K562 (cell line): ENCODE data around the gene EFCAB12. TPM values are rescaled to one million over a fixed set of nuclear protein-coding genes. Genes with fewer than 3 reads are reported as not detected.

Experiments used
- AFF1 ChIP-seq, 2 experiments: fragments of 450-650 bp; IDR thresholded peaks; 2 replicates each; pipeline ENCODE4 v1.6.1; 2018; ENCODE audit warnings: mild to moderate bottlenecking in 2 of 2, low read depth in 1 of 2; ENCODE audit not compliant: partially characterized antibody in 2 of 2
- BMI1 ChIP-seq: fragments of 150-350 bp; IDR thresholded peaks from 2 replicates; pipeline ENCODE4 v1.6.1; 2014; ENCODE audit warnings: low read length
- E2F6 ChIP-seq, 2 experiments: IDR thresholded peaks; 2 replicates each; pipeline ENCODE4 v1.6.1; 2011; ENCODE audit warnings: borderline replicate concordance in 1 of 2, control low read depth in 1 of 2, low read depth in 1 of 2, low read length in 1 of 2, mild to moderate bottlenecking in 1 of 2, mixed read lengths in 1 of 2, moderate library complexity in 1 of 2; ENCODE audit not compliant: insufficient read depth in 1 of 2, insufficient read length in 1 of 2, poor library complexity in 1 of 2, severe bottlenecking in 1 of 2; ENCODE audit errors: extremely low read depth in 1 of 2
- EHMT2 ChIP-seq: fragments of 450-650 bp; IDR thresholded peaks from 2 replicates; pipeline ENCODE4 v1.6.1; 2018; ENCODE audit warnings: antibody characterized with exemption
- ETV6 ChIP-seq, 3 experiments: fragments of 150-350 bp in 1 of 3; sonication (generic) in 1 of 3; formaldehyde crosslinking in 1 of 3; IDR thresholded peaks; 2 replicates each; pipeline versions ENCODE4 v1.6.1 to v1.8.0; 2014 to 2022; ENCODE audit warnings: borderline replicate concordance in 2 of 3, low read depth in 2 of 3, antibody characterized with exemption in 1 of 3, low read length in 1 of 3, mild to moderate bottlenecking in 1 of 3, missing genetic modification reagents in 1 of 3
- GABPA ChIP-seq: fragments of 200-800 bp; sonication (Bioruptor generic); conservative IDR thresholded peaks from 2 replicates; pipeline ENCODE4 v1.6.1; 2016; ENCODE audit warnings: low read depth, missing genetic modification characterization, missing compliant biosample characterization
- HEY1 ChIP-seq: fragments of 250-450 bp; sonication (Bioruptor Pico); IDR thresholded peaks from 2 replicates; pipeline ENCODE4 v1.5.0; 2020; ENCODE audit warnings: mild to moderate bottlenecking, moderate library complexity, borderline replicate concordance
- HMGXB4 ChIP-seq: sonication (generic); formaldehyde crosslinking; IDR thresholded peaks from 2 replicates; pipeline ENCODE4 v1.8.1; 2023; ENCODE audit warnings: mild to moderate bottlenecking, missing genetic modification reagents
- MBD2 ChIP-seq: sonication (generic); IDR thresholded peaks from 2 replicates; pipeline ENCODE4 v1.6.1; 2016; ENCODE audit warnings: low read depth, borderline replicate concordance
- NRF1 ChIP-seq, 2 experiments: fragments of 450-650 bp; IDR thresholded peaks in 1 of 2; conservative IDR thresholded peaks in 1 of 2; 2 replicates each; pipeline ENCODE4 v1.6.1; 2014; ENCODE audit warnings: mild to moderate bottlenecking in 2 of 2
- SIN3A ChIP-seq, 2 experiments: fragments of 150-350 bp in 1 of 2; IDR thresholded peaks; 2 replicates each; pipeline ENCODE4 v1.6.1; 2011 to 2016; ENCODE audit warnings: borderline replicate concordance in 2 of 2, low read depth in 2 of 2, low read length in 2 of 2, mild to moderate bottlenecking in 2 of 2, moderate library complexity in 2 of 2; ENCODE audit not compliant: control insufficient read depth in 1 of 2
- TCF7 ChIP-seq: sonication (generic); IDR thresholded peaks from 2 replicates; pipeline ENCODE4 v1.6.1; 2016; ENCODE audit warnings: antibody characterized with exemption, borderline replicate concordance
- USF2 ChIP-seq: sonication (generic); formaldehyde crosslinking; IDR thresholded peaks from 2 replicates; pipeline ENCODE4 v1.5.0; 2020; ENCODE audit warnings: missing genetic modification reagents
- ZBTB12 ChIP-seq: fragments of 250-450 bp; sonication (Bioruptor Pico); IDR thresholded peaks from 2 replicates; pipeline ENCODE4 v1.4.0; 2020
- polyA plus RNA-seq, 8 experiments: library from polyadenylated mRNA; depleted of rRNA in 4 of 8; stranded (reverse) in 5 of 8; unstranded in 3 of 8; fragments of >200 nt; fragmentation: Nextera tagmentation in 2 of 8; fragmentation: Illumina TruSeq in 1 of 8; extraction: Ambion mirVana in 2 of 8; extraction: Trizol in 1 of 8; gene quantifications; 2 replicates each; pipeline versions ENCODE4 v1.2.1 to v1.2.3, GENCODE V29; 2011 to 2014; ENCODE audit warnings: inconsistent platforms in 1 of 8, missing spikeins in 1 of 8
- total RNA-seq, 7 experiments: library from RNA; depleted of rRNA in 6 of 7; stranded (reverse); fragments of >200 nt in 6 of 7; fragmentation: Illumina TruSeq in 2 of 7; extraction: Trizol in 2 of 7; gene quantifications; 2 replicates each; pipeline versions ENCODE4 v1.2.1 to v1.2.3, GENCODE V29; 2011 to 2021; ENCODE audit warnings: low replicate concordance in 1 of 7

Gene EFCAB12
- total and polyA plus RNA-seq, 9 of the 15 experiments (the other 6 are each of a cell fraction or from before 2014, with no cell fraction given) = 0.08 to 0.95 (median 0.56) TPM; not detected in 1

GRCh38 chr3:129439817-129440617, 11.6 kb upstream of the EFCAB12 start, which contains the start of the genes IFT122 and MBD4 (continued):
- no peak for TF ChIP-seq AFF1 (IDR thresholded peaks at IDR 0.05; ENCODE audit: low read depth in 1 of 2, partially characterized antibody in 2 of 2)
- TF ChIP-seq ETV6 (IDR thresholded peaks at IDR 0.05; ENCODE audit: borderline replicate concordance in 1 of 2, low read depth in 2 of 2, low read length in 1 of 2) = no peak
- TF ChIP-seq ETV6 (CRISPR knock-in tag; IDR thresholded peaks at IDR 0.05; ENCODE audit: borderline replicate concordance) = no peak
- no peak for TF ChIP-seq GABPA (tag)
- no peak for TF ChIP-seq HMGXB4 (CRISPR knock-in tag)
- 0 out of 4 replicates have a peak, but pooled peaks have one; percentile 30 to 64 for TF ChIP-seq SIN3A (IDR thresholded peaks at IDR 0.05; ENCODE audit: borderline replicate concordance in 2 of 2, control insufficient read depth in 1 of 2, low read depth in 2 of 2, low read length in 2 of 2)
- no peak for TF ChIP-seq EHMT2
- no peak for TF ChIP-seq HEY1 (CRISPR knock-in tag)
- no peak for TF ChIP-seq USF2 (CRISPR knock-in tag)
- TF ChIP-seq BMI1 = peak; percentile 91
- TF ChIP-seq ZBTB12 (CRISPR knock-in tag) = no peak
- no peak for TF ChIP-seq TCF7
- TF ChIP-seq E2F6 (IDR thresholded peaks at IDR 0.05; ENCODE audit: borderline replicate concordance in 1 of 2, extremely low read depth in 1 of 2, insufficient read depth in 1 of 2, insufficient read length in 1 of 2, low read depth in 1 of 2, low read length in 1 of 2, poor library complexity in 1 of 2, severe bottlenecking in 1 of 2) = peak; percentile 80 to 86
- peak; percentile 95 to 96 for TF ChIP-seq NRF1 (conservative IDR thresholded peaks at IDR 0.05 in 1 of 2, IDR thresholded peaks at IDR 0.05 in 1 of 2)
- TF ChIP-seq MBD2 = peak; percentile 55; the same call in 1 of the 2 replicates
